Glutamatergic neuron (in vitro differentiated cells): Measurements from ENCODE around the gene GSAP. TPM values are rescaled to one million over a fixed set of nuclear protein-coding genes. Genes with fewer than 3 reads are reported as not detected.

ENCODE experiments used
- DNase-seq: peaks from one replicate; pipeline ENCODE4 v3.0.0; 2022
- H3K27ac Mint-ChIP-seq: one replicate; pipeline ENCODE4 v1.8.0; 2020; ENCODE audit warnings: mild to moderate bottlenecking, mixed read lengths, inconsistent platforms; ENCODE audit not compliant: unreplicated experiment
- H3K27me3 Mint-ChIP-seq: one replicate; pipeline ENCODE4 v1.8.0; 2020; ENCODE audit warnings: mild to moderate bottlenecking, moderate library complexity, mixed read lengths, inconsistent platforms; ENCODE audit not compliant: unreplicated experiment
- H3K36me3 Mint-ChIP-seq: one replicate; pipeline ENCODE4 v1.8.0; 2020; ENCODE audit warnings: mild to moderate bottlenecking, mixed read lengths, inconsistent platforms; ENCODE audit not compliant: unreplicated experiment
- H3K4me1 Mint-ChIP-seq: one replicate; pipeline ENCODE4 v1.8.0; 2020; ENCODE audit warnings: mild to moderate bottlenecking, low read depth, mixed read lengths, inconsistent platforms; ENCODE audit not compliant: unreplicated experiment
- H3K4me3 Mint-ChIP-seq: one replicate; pipeline ENCODE4 v1.8.0; 2020; ENCODE audit warnings: mild to moderate bottlenecking, mixed read lengths, inconsistent platforms; ENCODE audit not compliant: unreplicated experiment
- H3K9me3 Mint-ChIP-seq: one replicate; pipeline ENCODE4 v1.8.0; 2020; ENCODE audit warnings: mild to moderate bottlenecking, moderate library complexity, mixed read lengths, inconsistent platforms; ENCODE audit not compliant: unreplicated experiment
- CTCF ChIP-seq: fragments of 200-600 bp; sonication (generic); IDR thresholded peaks from one replicate; pipeline ENCODE4 v1.5.0; 2021; ENCODE audit not compliant: partially characterized antibody, unreplicated experiment
- total RNA-seq: library from RNA; stranded (reverse); fragmentation: NEBNext Ultra II Directional; extraction: Animal tissue kit (Norgen Biotek cat#: 25700); gene quantifications from one replicate; pipeline ENCODE4 v1.2.1, GENCODE V29; 2021; ENCODE audit not compliant: unreplicated experiment

GSAP gene
- total RNA-seq, 1 donor from 2014 or later: 0.76 TPM

GRCh38 chr7:77316219-77316978 lies 99.8 kb downstream of the GSAP start:
- no peak for DNase-seq
- Mint-ChIP-seq H3K27ac (no peak overlapping the region), H3K4me1 (peaks cover 7% of the 10 kb centered on the region), H3K36me3 (no peaks in the 10 kb centered on the region), H3K27me3 (no peaks in the 10 kb centered on the region), H3K9me3 (no peaks in the 10 kb centered on the region), H3K4me3 (no peak overlapping the region)
- TF ChIP-seq CTCF: no peak

GRCh38 chr7:77315182-77315591 lies 101.0 kb downstream of the GSAP start:
- Mint-ChIP-seq H3K27me3 (no peaks in the 10 kb centered on the region), H3K36me3 (no peaks in the 10 kb centered on the region), H3K4me1 (peaks cover 7% of the 10 kb centered on the region), H3K27ac (no peak overlapping the region), H3K4me3 (no peak overlapping the region), H3K9me3 (no peaks in the 10 kb centered on the region)
- DNase-seq: no peak
- TF ChIP-seq CTCF: no peak

GRCh38 chr7:77313876-77314480 lies 102.2 kb downstream of the GSAP start:
- Mint-ChIP-seq H3K27me3 (no peaks in the 10 kb centered on the region), H3K27ac (no peak overlapping the region), H3K4me3 (no peak overlapping the region), H3K4me1 (peaks cover 7% of the 10 kb centered on the region), H3K36me3 (no peaks in the 10 kb centered on the region), H3K9me3 (no peaks in the 10 kb centered on the region)
- no peak for DNase-seq
- no peak for TF ChIP-seq CTCF

GRCh38 chr7:77313085-77313484 lies 103.1 kb downstream of the GSAP start:
- DNase-seq: no peak
- H3K4me3 Mint-ChIP-seq: no peak overlapping the region
- H3K36me3 Mint-ChIP-seq: no peaks in the 10 kb centered on the region
- H3K9me3 Mint-ChIP-seq: no peaks in the 10 kb centered on the region
- peaks cover 7% of the 10 kb centered on the region for H3K4me1 Mint-ChIP-seq
- no peaks in the 10 kb centered on the region for H3K27me3 Mint-ChIP-seq
- H3K27ac Mint-ChIP-seq: no peak overlapping the region
- TF ChIP-seq CTCF: no peak

GRCh38 chr7:77310982-77311381 lies 105.2 kb downstream of the GSAP start:
- Mint-ChIP-seq H3K27me3 (no peaks in the 10 kb centered on the region), H3K36me3 (no peaks in the 10 kb centered on the region), H3K27ac (no peak overlapping the region), H3K4me1 (peaks cover 3% of the 10 kb centered on the region), H3K9me3 (peaks cover 3% of the 10 kb centered on the region), H3K4me3 (no peak overlapping the region)
- no peak for TF ChIP-seq CTCF
- DNase-seq: no peak
